Central memory CD8-positive, alpha-beta T cell (primary cell): ENCODE results near the gene EEF1G.
A peak's percentile ranks its signal among the peaks of the same experiment; 100 is the strongest.
"Not testable (repeated sequence)": the region's sequence is repeated elsewhere in the genome, so short reads cannot be mapped to it uniquely, and the experiment has no call there.

Experiments used
- ATAC-seq: fragments of 150-1000 bp; cut with Tn5 transposase; replicated peaks from 2 replicates; pipeline ENCODE4 v1.10.0; 2022; ENCODE audit warnings: mild to moderate bottlenecking, moderate FRiP score, moderate number of reproducible peaks; ENCODE audit not compliant: poor library complexity, severe bottlenecking; ENCODE audit errors: extremely low read depth
- DNase-seq, 2 donors: peaks; one replicate each; pipeline ENCODE4 v3.0.0; 2021; ENCODE audit warnings: low spot score in 2 of 2
- H3K27ac Mint-ChIP-seq: one replicate; pipeline ENCODE4 v1.8.0; 2022; ENCODE audit warnings: low read depth, mild to moderate bottlenecking, moderate library complexity, mixed read lengths
- H3K27me3 Mint-ChIP-seq: one replicate; pipeline ENCODE4 v1.8.0; 2022; ENCODE audit warnings: mixed read lengths
- H3K36me3 Mint-ChIP-seq: one replicate; pipeline ENCODE4 v1.8.0; 2022; ENCODE audit warnings: mild to moderate bottlenecking, moderate library complexity, mixed read lengths; ENCODE audit not compliant: insufficient read depth
- H3K4me1 Mint-ChIP-seq: one replicate; pipeline ENCODE4 v1.8.0; 2022; ENCODE audit warnings: mixed read lengths
- H3K4me3 Mint-ChIP-seq: one replicate; pipeline ENCODE4 v1.8.0; 2022; ENCODE audit warnings: mild to moderate bottlenecking, moderate library complexity, mixed read lengths
- H3K9me3 Mint-ChIP-seq: one replicate; pipeline ENCODE4 v1.8.0; 2022; ENCODE audit warnings: mixed read lengths

EEF1G gene

DNA sequence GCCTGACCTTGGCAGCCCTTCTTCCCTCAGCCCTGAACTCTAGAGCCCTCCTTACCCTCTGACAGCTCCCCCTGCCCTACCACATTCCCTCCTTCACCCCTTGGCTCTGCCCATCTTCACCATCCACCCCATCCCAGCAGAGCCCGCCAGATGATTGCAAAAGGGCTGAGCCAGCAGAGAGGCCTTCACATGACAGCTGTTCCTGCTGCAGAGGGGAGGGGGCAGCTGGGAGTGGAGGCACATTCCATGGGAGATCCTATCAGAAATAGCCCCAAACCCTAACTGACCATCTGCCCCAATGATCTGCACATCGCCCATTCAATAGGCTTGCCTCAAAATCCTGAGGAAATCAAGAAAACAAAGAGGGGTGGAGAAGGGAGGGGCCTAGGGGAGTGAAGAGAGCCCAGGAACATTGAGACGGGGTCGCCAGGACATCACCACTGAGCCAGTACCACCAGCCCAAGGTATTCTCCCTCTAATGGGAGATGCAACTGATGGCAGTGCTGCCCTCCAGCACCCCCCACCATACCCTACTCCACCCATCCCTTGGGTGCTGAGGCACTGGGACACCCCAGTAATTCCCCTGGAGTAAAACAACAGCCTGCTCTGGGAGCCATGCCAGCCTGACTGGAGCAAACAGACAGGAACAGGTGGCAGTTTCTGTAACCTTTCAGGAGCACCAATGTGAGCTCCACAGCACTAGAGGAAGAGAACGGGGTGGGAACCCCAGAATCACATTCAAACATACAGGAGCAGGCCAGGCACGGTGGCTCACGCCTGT lies 19.1 kb downstream of the EEF1G start:
- DNase-seq (no peak), ATAC-seq (no peak)
- H3K4me3 Mint-ChIP-seq, result peak overlapping the region; percentile 78
- H3K9me3 Mint-ChIP-seq, result no peaks in the 10 kb centered on the region
- peak overlapping the region; percentile 97 for H3K27ac Mint-ChIP-seq
- H3K27me3 Mint-ChIP-seq, result no peaks in the 10 kb centered on the region
- peaks cover 45% of the 10 kb centered on the region for H3K36me3 Mint-ChIP-seq
- H3K4me1 Mint-ChIP-seq, result peaks cover 85% of the 10 kb centered on the region

DNA sequence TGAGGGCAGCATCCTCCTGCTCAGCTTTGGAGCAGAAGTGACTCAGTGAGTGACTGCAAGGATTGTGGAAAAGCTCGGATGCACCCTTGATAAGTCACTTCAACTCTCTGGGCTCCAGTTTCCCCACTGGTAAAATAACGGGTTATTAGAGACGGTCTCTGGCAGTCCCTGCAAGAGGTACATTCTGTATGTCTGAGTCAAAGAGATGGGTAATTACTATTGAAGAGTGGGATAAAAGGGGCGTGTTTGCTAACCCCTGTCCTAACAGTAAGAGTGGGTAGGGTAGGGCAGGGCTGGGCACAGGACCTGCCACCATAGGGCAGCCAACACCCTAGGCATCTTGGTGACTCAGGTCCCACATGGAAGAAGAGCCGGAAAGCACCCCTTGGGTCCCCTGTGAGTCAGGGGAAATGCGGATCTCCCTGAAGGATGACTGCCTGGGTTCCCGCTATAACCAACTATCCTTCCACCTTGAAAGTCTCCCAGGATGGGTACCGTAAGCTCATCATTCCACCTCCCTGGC lies 19.8 kb downstream of the EEF1G start:
- Mint-ChIP-seq H3K9me3 (no peaks in the 10 kb centered on the region), H3K4me3 (peak overlapping the region; percentile 78), H3K36me3 (peaks cover 42% of the 10 kb centered on the region), H3K27ac (peak overlapping the region; percentile 97), H3K4me1 (peaks cover 78% of the 10 kb centered on the region), H3K27me3 (no peaks in the 10 kb centered on the region)
- ATAC-seq (no peak), DNase-seq (no peak)

DNA sequence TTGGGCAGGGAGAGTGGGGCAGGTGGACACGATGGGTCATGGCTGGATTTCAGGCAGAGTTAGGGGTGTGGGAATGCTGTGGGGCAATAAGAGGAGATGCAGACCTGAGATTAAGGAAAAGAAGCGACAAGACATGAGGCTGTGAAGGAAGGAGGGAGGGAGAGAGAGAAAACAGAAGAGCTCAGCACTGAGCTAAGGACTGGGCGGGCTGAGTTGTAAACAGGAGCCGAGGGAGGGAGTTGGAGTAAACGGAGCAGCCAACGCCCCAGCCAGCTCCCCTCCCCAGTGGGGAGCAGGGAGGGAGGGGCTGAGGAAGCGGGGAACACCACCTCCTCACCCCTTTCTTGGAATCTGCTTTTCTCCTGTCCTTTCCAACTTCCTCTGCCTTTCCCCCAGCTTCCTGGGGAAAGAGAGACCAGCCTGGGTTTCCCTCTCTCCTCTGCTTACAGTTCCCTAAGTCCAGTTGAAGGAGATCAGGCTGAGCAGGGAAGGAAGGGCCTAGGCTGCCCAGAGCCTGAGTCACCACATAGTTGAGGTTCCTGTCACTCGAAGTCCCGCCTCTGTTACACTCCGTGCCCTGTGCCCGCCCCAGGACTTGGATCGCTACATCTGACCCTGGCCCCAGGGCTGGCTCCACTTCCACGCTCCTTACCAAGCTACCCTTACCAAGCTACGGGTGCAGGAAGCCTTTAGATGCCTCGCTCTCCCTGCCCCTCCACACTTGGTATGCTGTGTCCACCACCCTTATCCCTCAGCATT lies 20.4 kb downstream of the EEF1G start:
- DNase-seq (no peak), ATAC-seq (no peak)
- Mint-ChIP-seq H3K4me3 (peak overlapping the region; percentile 78), H3K9me3 (no peaks in the 10 kb centered on the region), H3K27me3 (no peaks in the 10 kb centered on the region), H3K27ac (peak overlapping the region; percentile 97), H3K36me3 (peaks cover 40% of the 10 kb centered on the region), H3K4me1 (peaks cover 77% of the 10 kb centered on the region)

DNA sequence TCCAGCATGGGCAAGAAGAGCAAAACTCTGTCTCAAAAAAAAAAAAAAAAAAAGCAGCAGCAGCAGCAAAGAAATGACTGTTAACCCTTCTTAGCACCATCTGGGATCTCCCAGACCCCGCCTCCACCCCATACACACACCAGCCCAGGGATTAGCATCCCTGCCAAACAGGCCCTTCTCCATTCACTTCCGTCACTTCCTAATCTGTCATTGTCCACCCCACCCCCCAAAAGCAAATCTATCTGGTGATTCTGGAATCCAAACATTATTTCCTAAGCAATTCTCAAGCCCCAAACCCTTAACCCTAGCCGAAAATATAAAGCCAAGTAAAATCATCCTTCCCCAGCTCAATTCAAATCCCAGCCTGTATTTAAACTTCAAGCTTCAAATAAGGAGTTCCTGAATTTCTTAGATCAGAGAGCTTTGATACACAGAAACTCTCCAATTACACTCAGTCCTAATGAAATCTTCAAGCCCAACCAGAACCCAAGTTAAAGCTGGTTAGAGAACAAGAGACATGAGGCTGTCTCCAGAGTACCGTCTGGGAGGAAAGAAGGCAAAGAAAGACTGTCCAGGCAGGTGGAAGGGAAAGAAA lies 21.1 kb downstream of the EEF1G start:
- no peak for ATAC-seq
- Mint-ChIP-seq H3K27ac (peak overlapping the region; percentile 97), H3K9me3 (no peaks in the 10 kb centered on the region), H3K4me3 (peak overlapping the region; percentile 78), H3K27me3 (no peaks in the 10 kb centered on the region), H3K4me1 (peaks cover 79% of the 10 kb centered on the region), H3K36me3 (peaks cover 43% of the 10 kb centered on the region)
- DNase-seq, result no peak

DNA sequence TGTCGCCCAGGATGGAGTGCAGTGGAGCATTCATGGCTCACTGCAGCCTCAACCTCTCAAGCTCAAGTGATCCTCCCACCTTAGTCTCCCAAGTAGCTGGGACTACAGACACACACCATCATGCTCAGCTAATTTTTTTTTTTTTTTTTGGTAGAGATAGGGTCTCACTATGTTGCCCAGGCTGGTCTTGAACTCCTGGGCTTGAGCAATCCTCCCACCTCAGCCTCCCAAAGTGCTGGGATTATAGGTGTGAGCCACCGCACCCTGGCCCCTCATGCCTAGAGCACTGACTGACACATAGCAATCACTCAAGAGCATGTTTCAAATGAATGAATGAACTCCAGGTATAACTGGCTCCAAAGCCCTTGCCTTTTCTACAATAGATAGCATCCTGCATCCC lies 23.2 kb downstream of the EEF1G start:
- Mint-ChIP-seq H3K4me3 (peak overlapping the region; percentile 78), H3K27ac (peak overlapping the region; percentile 97), H3K4me1 (peaks cover 64% of the 10 kb centered on the region), H3K36me3 (peaks cover 44% of the 10 kb centered on the region)
- not testable (repeated sequence) for ATAC-seq, H3K27me3 Mint-ChIP-seq, H3K9me3 Mint-ChIP-seq, DNase-seq

DNA sequence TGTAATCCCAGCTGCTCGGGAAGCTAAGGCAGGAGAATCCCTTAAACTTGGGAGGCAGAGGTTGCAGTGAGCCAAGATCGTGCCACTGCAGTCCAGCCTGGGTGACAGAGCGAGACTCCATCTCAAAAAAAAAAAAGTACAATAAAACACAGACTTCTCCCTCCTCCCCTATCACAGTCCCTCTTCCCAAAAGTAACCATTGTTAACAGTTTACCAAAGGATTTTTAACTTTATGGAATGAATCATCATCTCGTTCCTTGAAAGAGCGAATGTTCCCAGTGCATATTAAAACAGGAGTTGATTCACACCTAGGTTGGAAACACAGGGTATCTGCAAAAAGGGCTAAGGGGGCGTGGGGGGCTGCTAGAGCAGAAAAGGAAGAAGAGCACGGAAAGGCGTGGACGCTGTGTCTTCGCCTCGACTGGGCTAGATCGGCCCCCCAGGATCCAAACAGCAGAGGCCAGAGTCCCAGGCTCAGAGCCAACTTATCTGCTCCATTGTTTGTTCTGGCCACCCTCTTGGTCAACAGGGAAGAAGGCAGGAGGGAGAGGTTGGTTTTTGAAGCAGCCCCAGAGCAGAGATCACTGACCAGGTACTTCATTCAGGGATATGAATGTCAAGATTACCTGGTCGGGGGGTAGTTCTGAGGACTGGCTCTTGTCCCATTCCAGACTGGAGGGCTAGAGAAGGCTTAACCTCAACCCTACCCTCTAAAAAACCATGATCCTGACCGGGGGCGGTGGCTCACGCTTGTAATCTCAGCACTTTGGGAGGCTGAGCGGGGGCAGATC lies 25.0 kb downstream of the EEF1G start:
- no peaks in the 10 kb centered on the region for H3K27me3 Mint-ChIP-seq
- H3K27ac Mint-ChIP-seq, result peak overlapping the region; percentile 96
- peaks cover 64% of the 10 kb centered on the region for H3K4me1 Mint-ChIP-seq
- ATAC-seq, result no peak
- no peaks in the 10 kb centered on the region for H3K9me3 Mint-ChIP-seq
- H3K4me3 Mint-ChIP-seq, result peak overlapping the region; percentile 99
- no peak for DNase-seq
- peaks cover 53% of the 10 kb centered on the region for H3K36me3 Mint-ChIP-seq

DNA sequence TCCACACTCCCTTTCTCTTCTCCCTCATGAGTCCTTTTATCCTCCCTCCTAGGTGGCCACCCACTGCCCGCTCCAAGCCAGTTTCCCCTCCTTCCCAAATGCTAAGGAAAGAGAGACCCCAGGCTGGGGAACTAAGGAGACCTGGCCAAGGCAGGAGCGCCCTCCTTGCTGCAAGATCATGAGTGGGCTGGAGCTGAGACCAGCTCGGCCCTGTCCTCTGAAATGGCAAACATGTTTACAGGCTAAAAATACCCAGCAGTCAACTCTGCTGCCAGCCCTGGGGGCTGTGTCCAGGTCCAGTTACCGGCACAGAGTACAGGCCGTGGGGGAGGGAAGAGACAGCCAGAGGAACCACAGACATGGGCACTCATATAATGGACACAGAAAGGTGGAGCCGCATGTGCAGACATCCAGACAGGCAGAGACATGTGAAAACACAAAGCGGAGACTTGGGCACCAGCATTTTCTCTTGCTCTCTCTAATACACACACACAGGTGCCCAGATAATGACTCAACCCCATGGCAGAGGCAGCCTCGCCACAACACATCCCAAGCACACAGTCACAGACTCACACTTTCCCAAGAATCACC lies 25.9 kb downstream of the EEF1G start:
- Mint-ChIP-seq H3K27me3 (no peaks in the 10 kb centered on the region), H3K27ac (peak overlapping the region; percentile 96), H3K36me3 (peaks cover 60% of the 10 kb centered on the region), H3K9me3 (no peaks in the 10 kb centered on the region), H3K4me1 (peaks cover 64% of the 10 kb centered on the region), H3K4me3 (peak overlapping the region; percentile 99)
- DNase-seq, result no peak
- ATAC-seq, result no peak

DNA sequence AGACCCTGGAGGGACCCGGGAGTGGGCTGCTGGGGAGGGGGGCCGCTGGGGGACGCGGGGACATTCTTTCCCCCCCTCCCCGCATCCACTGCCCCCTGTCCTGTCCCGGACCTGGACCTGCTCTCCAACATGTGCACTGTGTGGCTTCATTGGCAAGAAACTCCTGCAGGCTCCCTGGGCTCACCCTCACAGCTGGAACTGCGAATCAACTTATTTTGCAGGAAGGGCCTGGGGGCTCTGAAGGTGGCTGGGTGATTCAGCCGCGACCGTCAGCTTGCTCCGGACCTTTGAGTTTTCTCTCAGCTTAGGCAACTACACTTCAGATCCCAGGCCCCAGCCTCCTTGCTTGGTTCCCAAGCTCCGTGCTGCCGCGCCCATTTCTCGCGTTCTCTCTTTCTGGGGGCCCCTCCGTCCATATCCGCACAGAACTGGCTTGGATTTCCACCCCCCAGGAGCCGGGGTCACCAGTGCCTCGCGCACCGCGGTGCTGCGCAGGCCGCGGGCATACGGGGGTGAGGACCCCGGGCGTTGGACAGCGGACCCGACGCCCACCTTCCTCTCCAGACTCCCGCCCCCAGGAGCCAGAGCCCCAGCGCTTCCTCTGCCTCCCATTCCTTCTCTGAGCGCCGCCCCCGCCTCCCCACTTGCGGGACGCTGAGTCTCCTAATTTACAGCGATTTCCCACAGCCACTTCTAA lies 26.6 kb downstream of the EEF1G start:
- Mint-ChIP-seq H3K4me3 (peak overlapping the region; percentile 99), H3K9me3 (no peaks in the 10 kb centered on the region), H3K27me3 (no peaks in the 10 kb centered on the region), H3K27ac (peak overlapping the region; percentile 96), H3K4me1 (peaks cover 64% of the 10 kb centered on the region), H3K36me3 (peaks cover 61% of the 10 kb centered on the region)
- no peak for ATAC-seq
- no peak for DNase-seq

DNA sequence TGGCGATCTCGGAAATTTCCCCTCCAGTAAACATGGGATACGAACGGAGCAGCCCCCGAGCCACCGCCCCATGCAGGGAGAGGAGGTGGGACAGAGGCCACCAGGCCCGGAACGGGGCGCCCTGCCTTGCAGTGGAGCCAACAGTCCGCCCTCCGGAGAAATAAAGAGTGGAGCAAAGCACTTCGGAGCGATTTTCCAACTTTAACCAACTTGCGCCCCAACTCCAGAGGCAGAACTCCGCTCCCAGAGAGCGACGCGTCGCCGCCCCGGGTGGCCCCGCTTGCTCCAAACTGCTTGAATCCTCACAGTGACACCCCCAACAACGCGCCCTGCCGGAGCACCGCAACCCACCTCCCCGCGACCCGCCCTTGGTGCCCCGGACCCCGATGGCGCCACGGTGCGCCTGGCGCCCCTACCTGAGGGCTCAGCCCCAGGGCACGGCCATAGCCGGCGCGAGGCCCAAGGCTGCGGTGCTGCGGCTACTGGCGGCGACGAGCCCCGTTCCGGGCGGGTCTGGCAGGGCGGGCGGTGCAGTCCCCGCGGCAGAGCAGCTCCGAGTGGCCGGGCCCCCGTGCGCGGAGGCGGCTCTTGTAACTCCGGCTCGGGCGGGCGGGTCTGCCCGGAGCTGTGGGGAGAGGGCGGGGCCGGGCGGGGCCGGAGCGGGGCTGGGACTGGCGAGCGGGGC lies 27.3 kb downstream of the EEF1G start, which contains the start of gene AHNAK:
TSS of gene AHNAK (minus strand) at position 563 of the 685 bp plus-strand sequence. CDS start 10,708 bp downstream, outside the sequence.
- ATAC-seq, result peak; percentile 37
- Mint-ChIP-seq H3K36me3 (peaks cover 61% of the 10 kb centered on the region), H3K27ac (peak within 1 kb of the TSS; percentile 96), H3K9me3 (no peaks in the 10 kb centered on the region), H3K4me3 (peak within 1 kb of the TSS; percentile 99), H3K4me1 (peaks cover 64% of the 10 kb centered on the region), H3K27me3 (no peaks in the 10 kb centered on the region)
- peak in 1 of 2 donors; percentile 66 for DNase-seq

DNA sequence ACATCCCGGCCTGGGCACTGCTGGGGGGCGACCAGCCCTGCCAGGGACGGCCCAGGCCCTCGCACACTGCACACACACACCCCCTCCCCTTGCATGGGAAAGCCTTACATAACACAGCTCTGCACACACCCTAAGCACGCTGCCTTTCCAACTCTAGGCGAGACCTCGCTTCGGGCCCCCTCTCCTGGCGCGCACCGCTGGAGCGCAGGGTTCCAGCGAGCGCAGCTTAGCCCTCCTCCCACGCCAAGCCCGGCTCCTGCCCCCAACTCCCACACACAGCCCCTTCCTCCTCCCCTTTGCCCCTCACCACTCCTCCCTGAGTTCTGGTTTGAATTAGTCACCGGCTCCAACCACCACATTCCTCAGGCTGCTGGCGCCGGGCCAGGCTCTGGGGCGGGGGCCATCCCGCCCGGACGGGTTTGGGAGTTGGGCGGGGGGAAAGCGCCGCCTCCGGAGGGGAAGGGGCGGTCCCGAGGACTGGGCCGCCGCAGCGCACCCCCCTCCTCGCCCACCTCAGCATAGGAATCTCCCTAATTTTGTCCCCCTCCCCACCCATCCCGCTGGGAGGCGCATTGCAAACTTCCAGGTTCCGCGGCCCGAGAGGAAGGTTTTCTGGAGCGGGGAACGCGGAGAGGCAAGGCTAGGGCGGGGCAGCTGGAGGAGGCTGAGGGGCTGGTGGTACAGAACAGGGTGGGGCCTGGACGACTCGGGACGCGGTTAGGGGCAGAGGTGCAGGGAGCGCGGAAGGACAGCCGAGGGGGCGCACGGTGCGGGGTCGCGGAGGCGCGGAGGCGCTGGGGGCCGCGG lies 28.1 kb downstream of the EEF1G start:
- Mint-ChIP-seq H3K4me1 (peaks cover 64% of the 10 kb centered on the region), H3K4me3 (peak overlapping the region; percentile 99), H3K27me3 (no peaks in the 10 kb centered on the region), H3K36me3 (peaks cover 67% of the 10 kb centered on the region), H3K9me3 (no peaks in the 10 kb centered on the region), H3K27ac (peak overlapping the region; percentile 96)
- ATAC-seq (peak; percentile 17), DNase-seq (no peak)
